ENCODE results near the gene DLGAP1.

- TF ChIP-seq ZSCAN12 (CRISPR knock-in tag; IDR thresholded peaks at IDR 0.05) = no peak
- no peak for TF ChIP-seq GATAD1 (CRISPR knock-in tag; IDR thresholded peaks at IDR 0.05)
- TF ChIP-seq, protein P1, sequence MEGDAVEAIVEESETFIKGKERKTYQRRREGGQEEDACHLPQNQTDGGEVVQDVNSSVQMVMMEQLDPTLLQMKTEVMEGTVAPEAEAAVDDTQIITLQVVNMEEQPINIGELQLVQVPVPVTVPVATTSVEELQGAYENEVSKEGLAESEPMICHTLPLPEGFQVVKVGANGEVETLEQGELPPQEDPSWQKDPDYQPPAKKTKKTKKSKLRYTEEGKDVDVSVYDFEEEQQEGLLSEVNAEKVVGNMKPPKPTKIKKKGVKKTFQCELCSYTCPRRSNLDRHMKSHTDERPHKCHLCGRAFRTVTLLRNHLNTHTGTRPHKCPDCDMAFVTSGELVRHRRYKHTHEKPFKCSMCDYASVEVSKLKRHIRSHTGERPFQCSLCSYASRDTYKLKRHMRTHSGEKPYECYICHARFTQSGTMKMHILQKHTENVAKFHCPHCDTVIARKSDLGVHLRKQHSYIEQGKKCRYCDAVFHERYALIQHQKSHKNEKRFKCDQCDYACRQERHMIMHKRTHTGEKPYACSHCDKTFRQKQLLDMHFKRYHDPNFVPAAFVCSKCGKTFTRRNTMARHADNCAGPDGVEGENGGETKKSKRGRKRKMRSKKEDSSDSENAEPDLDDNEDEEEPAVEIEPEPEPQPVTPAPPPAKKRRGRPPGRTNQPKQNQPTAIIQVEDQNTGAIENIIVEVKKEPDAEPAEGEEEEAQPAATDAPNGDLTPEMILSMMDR (CRISPR knock-in tag; IDR thresholded peaks at IDR 0.05) = no peak
- no peak for TF ChIP-seq NR2F2 (IDR thresholded peaks at IDR 0.05; ENCODE audit: borderline replicate concordance, low read depth)
- TF ChIP-seq ZSCAN29 (CRISPR knock-in tag; conservative IDR thresholded peaks at IDR 0.05) = no peak
- no peak for TF ChIP-seq USF2 (IDR thresholded peaks at IDR 0.05; ENCODE audit: low read depth, low read length)
- no peak for TF ChIP-seq USF2 (CRISPR knock-in tag; IDR thresholded peaks at IDR 0.05; ENCODE audit: borderline replicate concordance)
- no peak for TF ChIP-seq FOXA1 (IDR thresholded peaks at IDR 0.05)
- TF ChIP-seq FOXA1 (CRISPR knock-in tag; IDR thresholded peaks at IDR 0.05) = no peak
- no peak for TF ChIP-seq MYC (CRISPR knock-in tag; IDR thresholded peaks at IDR 0.05; ENCODE audit: borderline replicate concordance)
- TF ChIP-seq, protein P2, sequence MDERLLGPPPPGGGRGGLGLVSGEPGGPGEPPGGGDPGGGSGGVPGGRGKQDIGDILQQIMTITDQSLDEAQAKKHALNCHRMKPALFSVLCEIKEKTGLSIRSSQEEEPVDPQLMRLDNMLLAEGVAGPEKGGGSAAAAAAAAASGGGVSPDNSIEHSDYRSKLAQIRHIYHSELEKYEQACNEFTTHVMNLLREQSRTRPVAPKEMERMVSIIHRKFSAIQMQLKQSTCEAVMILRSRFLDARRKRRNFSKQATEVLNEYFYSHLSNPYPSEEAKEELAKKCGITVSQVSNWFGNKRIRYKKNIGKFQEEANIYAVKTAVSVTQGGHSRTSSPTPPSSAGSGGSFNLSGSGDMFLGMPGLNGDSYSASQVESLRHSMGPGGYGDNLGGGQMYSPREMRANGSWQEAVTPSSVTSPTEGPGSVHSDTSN (CRISPR knock-in tag; IDR thresholded peaks at IDR 0.05) = no peak
- no peak for TF ChIP-seq JUN (CRISPR knock-in tag; IDR thresholded peaks at IDR 0.05)
- no peak for TF ChIP-seq EP300 (IDR thresholded peaks at IDR 0.05; ENCODE audit: low read depth in 2 of 2, low read length in 2 of 2)
- no peak for TF ChIP-seq EP300 (CRISPR knock-in tag; IDR thresholded peaks at IDR 0.05; ENCODE audit: borderline replicate concordance)
Observed at GRCh38 chr18:3500016-3500415, 955.1 kb downstream of the DLGAP1 start.

All from HepG2 (cell line).